ENCODE measurements around the gene CENPF.

DNA sequence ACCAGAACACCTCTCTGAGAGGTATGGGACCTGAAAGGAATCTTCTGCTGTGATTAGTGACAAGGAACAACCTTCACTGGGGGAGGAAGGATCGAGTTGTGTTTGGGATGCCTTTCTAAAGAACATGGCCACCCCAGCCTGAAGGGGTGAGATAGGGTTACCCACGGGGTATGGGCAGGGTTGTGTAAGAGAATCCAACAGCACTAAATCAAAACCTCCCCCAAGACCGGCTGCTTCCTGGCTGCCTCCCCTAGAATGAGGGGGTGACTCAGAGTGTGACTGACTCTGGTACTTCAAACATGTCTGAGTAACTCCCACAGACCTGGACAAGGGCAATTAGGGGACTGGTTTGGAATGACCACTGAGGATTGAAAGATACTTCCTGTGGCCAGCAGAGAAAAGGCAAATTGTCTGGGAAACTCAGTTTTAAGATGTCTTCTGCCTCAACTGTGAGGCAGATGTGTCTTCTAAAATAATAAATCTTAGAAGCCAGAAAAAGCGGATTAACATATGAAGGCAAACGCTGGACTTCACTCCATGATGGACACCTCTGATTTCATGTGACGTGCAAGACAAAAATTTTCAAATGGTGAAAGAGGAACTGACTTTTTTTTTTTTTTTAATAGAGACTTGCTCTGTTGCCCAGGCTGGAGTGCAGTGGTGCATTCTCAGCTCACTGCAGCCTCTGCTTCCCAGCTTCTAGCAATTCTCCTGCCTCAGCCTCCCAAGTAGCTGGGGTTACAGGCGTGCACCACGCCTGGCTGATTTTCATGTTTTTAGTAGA is 44.9 kb upstream of the CENPF start:
- TF ChIP-seq, protein P1, sequence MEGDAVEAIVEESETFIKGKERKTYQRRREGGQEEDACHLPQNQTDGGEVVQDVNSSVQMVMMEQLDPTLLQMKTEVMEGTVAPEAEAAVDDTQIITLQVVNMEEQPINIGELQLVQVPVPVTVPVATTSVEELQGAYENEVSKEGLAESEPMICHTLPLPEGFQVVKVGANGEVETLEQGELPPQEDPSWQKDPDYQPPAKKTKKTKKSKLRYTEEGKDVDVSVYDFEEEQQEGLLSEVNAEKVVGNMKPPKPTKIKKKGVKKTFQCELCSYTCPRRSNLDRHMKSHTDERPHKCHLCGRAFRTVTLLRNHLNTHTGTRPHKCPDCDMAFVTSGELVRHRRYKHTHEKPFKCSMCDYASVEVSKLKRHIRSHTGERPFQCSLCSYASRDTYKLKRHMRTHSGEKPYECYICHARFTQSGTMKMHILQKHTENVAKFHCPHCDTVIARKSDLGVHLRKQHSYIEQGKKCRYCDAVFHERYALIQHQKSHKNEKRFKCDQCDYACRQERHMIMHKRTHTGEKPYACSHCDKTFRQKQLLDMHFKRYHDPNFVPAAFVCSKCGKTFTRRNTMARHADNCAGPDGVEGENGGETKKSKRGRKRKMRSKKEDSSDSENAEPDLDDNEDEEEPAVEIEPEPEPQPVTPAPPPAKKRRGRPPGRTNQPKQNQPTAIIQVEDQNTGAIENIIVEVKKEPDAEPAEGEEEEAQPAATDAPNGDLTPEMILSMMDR (IDR thresholded peaks at IDR 0.05): no peak
- no peak for TF ChIP-seq POLR2AphosphoS5 (IDR thresholded peaks at IDR 0.05)
- no peak for TF ChIP-seq POLR2A (IDR thresholded peaks at IDR 0.05; ENCODE audit: low read depth)
- no peak for TF ChIP-seq EP300 (IDR thresholded peaks at IDR 0.05)

Measured in esophagus muscularis mucosa (tissue), 4 donors.